Adrenal gland (tissue), 5 donors: ENCODE measurements around the gene GPC2.
"Not testable (repeated sequence)": the region's sequence is repeated elsewhere in the genome, so short reads cannot be mapped to it uniquely, and the experiment has no call there.

Experiments used
- CTCF ChIP-seq, 6 experiments: fragments of 450-650 bp in 4 of 6; fragments of 200-600 bp in 2 of 6; sonication (generic) in 1 of 6; IDR thresholded peaks; 1 replicate in 5 of 6; 2 replicates in 1 of 6; pipeline versions ENCODE4 v1.5.1 to v1.8.0; 2016 to 2021; ENCODE audit warnings: antibody characterized with exemption in 6 of 6, mild to moderate bottlenecking in 2 of 6, moderate library complexity in 1 of 6
- POLR2A ChIP-seq, 2 donors: fragments of 450-650 bp; IDR thresholded peaks; one replicate each; pipeline ENCODE4 v1.6.1; 2017; ENCODE audit warnings: antibody characterized with exemption in 2 of 2, mild to moderate bottlenecking in 2 of 2, moderate library complexity in 1 of 2
- donor health status: DM: no; HTN: no; CAD: no.

GRCh38 chr7:100192281-100192862 lies 15.2 kb upstream of the GPC2 start:
- TF ChIP-seq CTCF, POLR2A (IDR thresholded peaks at IDR 0.05): not testable (repeated sequence)
